SK-N-SH (cell line): Measurements from ENCODE around the gene MLLT10.

Experiments used
- CHD2 ChIP-seq: fragments of 150-350 bp; IDR thresholded peaks from 2 replicates; pipeline ENCODE4 v1.6.1; 2018; ENCODE audit warnings: low read length; ENCODE audit not compliant: partially characterized antibody
- EZH2phosphoT487 ChIP-seq: fragments of 200-600 bp; sonication (generic); IDR thresholded peaks from 2 replicates; pipeline ENCODE4 v1.6.1; 2017; ENCODE audit warnings: low read depth, mixed run types, mild to moderate bottlenecking, antibody characterized with exemption, moderate library complexity, borderline replicate concordance
- JUND ChIP-seq: IDR thresholded peaks from 2 replicates; pipeline ENCODE4 v1.4.0; 2012
- MXI1 ChIP-seq: IDR thresholded peaks from 2 replicates; pipeline ENCODE4 v1.6.1; 2012; ENCODE audit warnings: mild to moderate bottlenecking, low read depth, low read length, improper control_type of control experiment
- POLR2AphosphoS5 ChIP-seq: IDR thresholded peaks from 2 replicates; pipeline ENCODE4 v1.6.1; 2012; ENCODE audit warnings: low read depth, low read length
- RCOR1 ChIP-seq: fragments of 150-350 bp; IDR thresholded peaks from 2 replicates; pipeline ENCODE4 v1.6.1; 2017; ENCODE audit warnings: antibody characterized with exemption, low read length
- RFX5 ChIP-seq: IDR thresholded peaks from 2 replicates; pipeline ENCODE4 v1.6.1; 2012; ENCODE audit warnings: mild to moderate bottlenecking, improper control_type of control experiment, low read length
- RXRA ChIP-seq: IDR thresholded peaks from 2 replicates; pipeline ENCODE4 v1.4.0; 2012; ENCODE audit warnings: low read depth, mild to moderate bottlenecking, borderline replicate concordance
- SIN3A ChIP-seq: IDR thresholded peaks from 2 replicates; pipeline ENCODE4 v1.6.1; 2012; ENCODE audit warnings: low read depth, mild to moderate bottlenecking, low read length, moderate library complexity, borderline replicate concordance
- TAF1 ChIP-seq: IDR thresholded peaks from 2 replicates; pipeline ENCODE4 v1.6.1; 2012; ENCODE audit warnings: low read depth, mild to moderate bottlenecking, low read length, moderate library complexity, borderline replicate concordance
- TF ChIP-seq, protein P1 (sequence below): IDR thresholded peaks from 2 replicates; pipeline ENCODE4 v1.4.0; 2012; ENCODE audit warnings: low read depth, borderline replicate concordance
- TF ChIP-seq, protein P2 (sequence below): fragments of 200-600 bp; sonication (generic); IDR thresholded peaks from 2 replicates; pipeline ENCODE4 v1.6.1; 2017; ENCODE audit warnings: antibody characterized with exemption, mild to moderate bottlenecking, moderate library complexity
- TF ChIP-seq, protein P3 (sequence below): fragments of 150-350 bp; IDR thresholded peaks from 2 replicates; pipeline ENCODE4 v1.6.1; 2017; ENCODE audit warnings: antibody characterized with exemption, low read length, low read depth, borderline replicate concordance
- TF ChIP-seq, protein P4 (sequence below): IDR thresholded peaks from 2 replicates; pipeline ENCODE4 v1.4.0; 2012; ENCODE audit warnings: low read depth, borderline replicate concordance

DNA sequence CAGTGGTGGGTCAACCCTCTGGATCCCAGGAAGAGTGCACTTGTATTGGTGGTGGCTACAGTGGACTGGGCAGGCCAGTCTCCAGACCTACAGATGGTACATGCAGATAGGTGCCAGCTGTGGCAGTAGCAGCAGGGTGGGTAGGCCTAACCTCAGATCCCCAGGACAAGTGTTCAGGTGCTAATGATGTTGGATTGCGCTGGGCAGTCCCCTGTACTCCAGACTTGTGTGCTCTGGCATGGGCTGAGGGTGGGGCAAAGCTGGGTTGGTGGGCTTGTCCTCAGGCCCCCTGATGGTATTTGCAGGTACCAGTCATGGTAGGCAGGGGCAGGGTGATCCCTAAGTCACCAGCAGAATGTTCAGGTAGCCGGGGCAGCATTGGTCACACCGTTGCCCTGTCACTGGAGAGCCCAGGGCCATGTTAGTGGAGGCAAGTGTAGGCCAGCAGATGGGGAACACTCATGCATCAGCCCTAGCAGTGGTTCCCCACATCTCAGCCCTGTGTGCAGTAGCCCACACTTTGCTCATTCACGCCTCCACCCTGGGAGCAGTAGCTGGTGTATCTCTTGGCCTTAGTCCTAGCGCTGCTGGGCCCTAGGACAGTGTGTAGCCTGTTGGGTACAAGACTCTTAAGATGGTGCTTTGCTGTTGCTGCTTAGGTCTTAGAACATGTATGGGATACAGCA, 171.3 kb downstream of the MLLT10 start:
- TF ChIP-seq, protein P1, sequence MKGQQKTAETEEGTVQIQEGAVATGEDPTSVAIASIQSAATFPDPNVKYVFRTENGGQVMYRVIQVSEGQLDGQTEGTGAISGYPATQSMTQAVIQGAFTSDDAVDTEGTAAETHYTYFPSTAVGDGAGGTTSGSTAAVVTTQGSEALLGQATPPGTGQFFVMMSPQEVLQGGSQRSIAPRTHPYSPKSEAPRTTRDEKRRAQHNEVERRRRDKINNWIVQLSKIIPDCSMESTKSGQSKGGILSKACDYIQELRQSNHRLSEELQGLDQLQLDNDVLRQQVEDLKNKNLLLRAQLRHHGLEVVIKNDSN: no peak
- no peak for TF ChIP-seq TAF1
- TF ChIP-seq RXRA: no peak
- TF ChIP-seq EZH2phosphoT487: no peak
- TF ChIP-seq, protein P2, sequence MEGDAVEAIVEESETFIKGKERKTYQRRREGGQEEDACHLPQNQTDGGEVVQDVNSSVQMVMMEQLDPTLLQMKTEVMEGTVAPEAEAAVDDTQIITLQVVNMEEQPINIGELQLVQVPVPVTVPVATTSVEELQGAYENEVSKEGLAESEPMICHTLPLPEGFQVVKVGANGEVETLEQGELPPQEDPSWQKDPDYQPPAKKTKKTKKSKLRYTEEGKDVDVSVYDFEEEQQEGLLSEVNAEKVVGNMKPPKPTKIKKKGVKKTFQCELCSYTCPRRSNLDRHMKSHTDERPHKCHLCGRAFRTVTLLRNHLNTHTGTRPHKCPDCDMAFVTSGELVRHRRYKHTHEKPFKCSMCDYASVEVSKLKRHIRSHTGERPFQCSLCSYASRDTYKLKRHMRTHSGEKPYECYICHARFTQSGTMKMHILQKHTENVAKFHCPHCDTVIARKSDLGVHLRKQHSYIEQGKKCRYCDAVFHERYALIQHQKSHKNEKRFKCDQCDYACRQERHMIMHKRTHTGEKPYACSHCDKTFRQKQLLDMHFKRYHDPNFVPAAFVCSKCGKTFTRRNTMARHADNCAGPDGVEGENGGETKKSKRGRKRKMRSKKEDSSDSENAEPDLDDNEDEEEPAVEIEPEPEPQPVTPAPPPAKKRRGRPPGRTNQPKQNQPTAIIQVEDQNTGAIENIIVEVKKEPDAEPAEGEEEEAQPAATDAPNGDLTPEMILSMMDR: no peak
- no peak for TF ChIP-seq MXI1
- TF ChIP-seq JUND: no peak
- no peak for TF ChIP-seq POLR2AphosphoS5
- no peak for TF ChIP-seq RCOR1
- TF ChIP-seq, protein P3, sequence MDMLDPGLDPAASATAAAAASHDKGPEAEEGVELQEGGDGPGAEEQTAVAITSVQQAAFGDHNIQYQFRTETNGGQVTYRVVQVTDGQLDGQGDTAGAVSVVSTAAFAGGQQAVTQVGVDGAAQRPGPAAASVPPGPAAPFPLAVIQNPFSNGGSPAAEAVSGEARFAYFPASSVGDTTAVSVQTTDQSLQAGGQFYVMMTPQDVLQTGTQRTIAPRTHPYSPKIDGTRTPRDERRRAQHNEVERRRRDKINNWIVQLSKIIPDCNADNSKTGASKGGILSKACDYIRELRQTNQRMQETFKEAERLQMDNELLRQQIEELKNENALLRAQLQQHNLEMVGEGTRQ: no peak
- no peak for TF ChIP-seq CHD2
- no peak for TF ChIP-seq SIN3A
- TF ChIP-seq, protein P4, sequence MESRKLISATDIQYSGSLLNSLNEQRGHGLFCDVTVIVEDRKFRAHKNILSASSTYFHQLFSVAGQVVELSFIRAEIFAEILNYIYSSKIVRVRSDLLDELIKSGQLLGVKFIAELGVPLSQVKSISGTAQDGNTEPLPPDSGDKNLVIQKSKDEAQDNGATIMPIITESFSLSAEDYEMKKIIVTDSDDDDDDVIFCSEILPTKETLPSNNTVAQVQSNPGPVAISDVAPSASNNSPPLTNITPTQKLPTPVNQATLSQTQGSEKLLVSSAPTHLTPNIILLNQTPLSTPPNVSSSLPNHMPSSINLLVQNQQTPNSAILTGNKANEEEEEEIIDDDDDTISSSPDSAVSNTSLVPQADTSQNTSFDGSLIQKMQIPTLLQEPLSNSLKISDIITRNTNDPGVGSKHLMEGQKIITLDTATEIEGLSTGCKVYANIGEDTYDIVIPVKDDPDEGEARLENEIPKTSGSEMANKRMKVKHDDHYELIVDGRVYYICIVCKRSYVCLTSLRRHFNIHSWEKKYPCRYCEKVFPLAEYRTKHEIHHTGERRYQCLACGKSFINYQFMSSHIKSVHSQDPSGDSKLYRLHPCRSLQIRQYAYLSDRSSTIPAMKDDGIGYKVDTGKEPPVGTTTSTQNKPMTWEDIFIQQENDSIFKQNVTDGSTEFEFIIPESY: no peak
- TF ChIP-seq RFX5: no peak
